HG02798 (cell line): ENCODE results near the gene TAF4.
"Not testable (repeated sequence)": the region's sequence is repeated elsewhere in the genome, so short reads cannot be mapped to it uniquely, and the experiment has no call there.

Experiments
- ATAC-seq: cut with Tn5 transposase; IDR thresholded peaks from one replicate; pipeline ENCODE4 v1.9.1; 2021; ENCODE audit warnings: mild to moderate bottlenecking; ENCODE audit not compliant: unreplicated experiment, poor library complexity

The TAF4 gene

GRCh38 chr20:62065674-62066338 is at the start of gene TAF4:
Gene TAF4 (minus strand): TSS chr20:62065881. CDS start chr20:62065810, 71 bp downstream.
- peak; percentile 83 for ATAC-seq

- no peak for ATAC-seq
Measured at GRCh38 chr20:62114894-62115293, 49.2 kb upstream of the TAF4 start.

GRCh38 chr20:62112368-62112767 is 46.7 kb upstream of the TAF4 start:
- no peak for ATAC-seq

GRCh38 chr20:62111148-62111547 is 45.5 kb upstream of the TAF4 start:
- no peak for ATAC-seq

- ATAC-seq: no peak
Measured at GRCh38 chr20:62105592-62105991, 39.9 kb upstream of the TAF4 start.

- no peak for ATAC-seq
Measured at GRCh38 chr20:62104791-62105345, 39.2 kb upstream of the TAF4 start.

GRCh38 chr20:62104234-62104789 is 38.6 kb upstream of the TAF4 start:
- no peak for ATAC-seq

- ATAC-seq: no peak
Measured at GRCh38 chr20:62103508-62104233, 38.0 kb upstream of the TAF4 start.

- no peak for ATAC-seq
Measured at GRCh38 chr20:62101078-62101477, 35.4 kb upstream of the TAF4 start.

- ATAC-seq: no peak
Measured at GRCh38 chr20:62097881-62098407, 32.3 kb upstream of the TAF4 start.

GRCh38 chr20:62096421-62097380 is 31.0 kb upstream of the TAF4 start:
- no peak for ATAC-seq

- ATAC-seq: no peak
Measured at GRCh38 chr20:62089393-62089792, 23.7 kb upstream of the TAF4 start.

- ATAC-seq: no peak
Measured at GRCh38 chr20:62088258-62089127, 22.8 kb upstream of the TAF4 start.

- ATAC-seq: no peak
Measured at GRCh38 chr20:62087632-62088031, 22.0 kb upstream of the TAF4 start.

- no peak for ATAC-seq
Measured at GRCh38 chr20:62087227-62087626, 21.5 kb upstream of the TAF4 start.

- no peak for ATAC-seq
Measured at GRCh38 chr20:62085206-62085605, 19.5 kb upstream of the TAF4 start.

GRCh38 chr20:62084224-62084623 is 18.5 kb upstream of the TAF4 start:
- not testable (repeated sequence) for ATAC-seq

- no peak for ATAC-seq
Measured at GRCh38 chr20:62083312-62083711, 17.6 kb upstream of the TAF4 start.
